ENCODE results near the gene AJAP1.

AJAP1 gene

DNA sequence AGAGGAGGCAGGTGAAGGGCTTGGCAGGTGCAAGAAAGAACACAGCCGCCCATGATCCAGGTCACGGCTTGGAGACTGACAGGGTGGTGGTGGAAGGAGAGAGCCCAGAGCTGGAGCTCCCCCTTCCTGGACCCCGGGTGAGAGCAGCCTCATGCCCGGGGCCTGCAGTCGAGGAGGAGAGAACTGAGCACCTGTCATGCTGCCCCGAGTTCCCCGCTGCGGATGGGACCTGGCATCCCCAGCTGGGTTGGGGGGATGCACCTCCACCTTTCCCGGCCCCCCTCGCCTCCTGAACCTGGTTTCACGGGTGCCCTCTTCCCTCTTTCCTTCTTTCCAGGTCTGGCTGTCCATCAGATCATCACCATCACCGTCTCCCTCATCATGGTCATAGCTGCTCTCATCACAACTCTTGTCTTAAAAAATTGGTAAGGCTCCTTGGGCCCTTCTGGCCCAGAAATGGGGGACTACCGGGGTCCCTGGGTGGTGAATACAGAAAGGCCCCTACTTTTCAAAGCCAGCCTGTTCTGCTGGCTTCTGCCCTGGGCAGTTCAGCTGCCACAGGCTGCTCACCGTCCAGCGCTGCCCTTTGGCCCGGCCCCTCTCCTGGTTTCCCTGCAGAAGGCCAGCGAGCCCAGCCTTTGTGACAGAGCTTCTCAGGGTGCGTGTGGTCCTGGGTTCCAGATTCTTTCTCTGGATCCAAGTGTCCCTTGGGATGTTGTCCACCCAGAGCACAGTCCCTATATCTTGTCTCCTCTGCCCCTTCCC, 115.3 kb downstream of the AJAP1 start:
- no peak for DNase-seq (ENCODE audit: low spot score)

DNA sequence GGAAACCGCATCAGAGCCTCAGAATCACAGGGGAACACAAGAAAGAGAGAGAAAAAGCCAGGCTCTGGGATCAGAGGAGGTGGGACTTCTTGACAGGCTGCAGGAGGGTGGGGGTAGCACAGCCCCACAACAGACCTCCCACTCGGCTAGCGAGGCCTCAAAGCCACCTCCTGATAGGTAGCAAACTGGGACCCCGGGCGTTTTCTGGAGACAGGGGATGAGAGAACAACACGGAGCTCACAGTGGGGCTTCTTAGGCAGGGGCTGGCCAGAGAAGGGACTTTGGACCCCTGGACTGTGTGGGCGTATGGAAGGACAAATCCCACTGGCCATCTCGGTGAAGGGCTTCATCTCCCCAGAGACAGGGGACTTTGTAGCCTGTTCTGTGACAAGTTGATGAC, 116.3 kb downstream of the AJAP1 start:
- no peak for DNase-seq (ENCODE audit: low spot score)

DNA sequence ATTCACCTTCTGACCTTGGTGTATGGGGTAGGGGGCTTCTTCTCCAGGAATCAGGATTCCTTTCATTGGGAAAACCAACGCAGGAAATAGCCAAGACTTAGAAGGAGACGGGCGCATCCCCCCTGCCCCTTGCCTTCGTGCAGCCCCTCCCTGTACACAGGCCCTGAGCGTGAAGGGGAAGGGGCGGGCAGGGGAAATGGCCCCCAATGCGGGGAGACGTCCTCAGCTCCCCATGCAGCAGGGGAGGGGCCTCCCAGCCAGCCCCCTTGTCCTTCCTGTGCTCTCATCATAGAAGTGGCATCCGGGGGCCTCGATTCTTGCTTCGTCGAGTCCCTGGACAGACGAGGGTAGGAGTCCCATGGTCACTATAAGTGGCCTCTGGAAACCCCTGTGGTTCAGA, 116.9 kb downstream of the AJAP1 start:
- no peak for DNase-seq (ENCODE audit: low spot score)

DNA sequence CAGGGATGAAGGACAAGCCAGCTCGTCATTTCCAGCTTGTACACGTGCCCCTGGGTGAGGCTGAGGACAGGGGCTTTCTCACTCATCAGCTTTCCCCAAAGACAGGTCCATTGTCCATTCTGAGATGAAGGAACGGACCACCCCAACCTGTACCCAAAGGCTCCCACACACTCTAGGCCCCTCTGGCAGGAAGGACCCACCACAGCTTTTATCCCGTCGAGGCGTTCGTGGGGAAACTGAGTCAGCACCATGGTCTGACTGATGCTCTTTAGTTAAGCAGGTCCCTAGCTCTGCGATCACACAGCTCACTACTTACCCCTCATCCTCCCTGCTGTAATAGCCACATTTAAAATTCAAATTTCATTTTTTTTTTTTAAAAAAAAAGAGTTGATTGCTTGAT, 117.3 kb downstream of the AJAP1 start:
- no peak for DNase-seq (ENCODE audit: low spot score)

DNA sequence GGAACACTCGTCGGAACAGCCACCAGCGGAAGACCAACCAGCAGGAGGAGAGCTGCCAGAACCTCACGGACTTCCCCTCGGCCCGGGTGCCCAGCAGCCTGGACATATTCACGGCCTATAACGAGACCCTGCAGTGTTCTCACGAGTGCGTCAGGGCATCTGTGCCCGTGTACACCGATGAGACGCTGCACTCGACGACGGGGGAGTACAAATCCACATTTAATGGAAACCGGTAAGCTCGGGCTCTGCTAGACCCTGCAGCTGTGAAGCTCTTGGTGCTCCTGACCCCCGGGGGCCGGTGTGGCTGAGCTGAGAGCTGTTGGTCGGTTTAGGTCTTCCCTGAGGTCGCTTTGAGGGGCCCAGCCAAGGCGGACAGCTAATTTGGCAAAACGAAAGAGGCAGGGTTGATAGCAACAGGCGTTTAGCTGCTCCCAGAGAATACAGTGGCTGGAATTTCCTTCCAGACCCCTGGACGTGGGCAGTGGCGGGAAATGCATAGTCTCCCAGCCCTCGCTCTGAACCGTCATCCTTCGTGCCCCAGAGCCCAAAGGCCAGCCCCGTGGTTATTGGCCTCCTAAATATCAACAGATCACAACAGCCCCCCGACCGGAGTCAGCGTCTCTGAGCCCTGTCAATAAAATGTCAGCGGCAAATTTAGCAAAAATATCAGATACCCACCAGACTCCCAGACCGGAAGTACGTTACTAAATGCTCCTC, 118.0 kb downstream of the AJAP1 start:
- no peak for DNase-seq (ENCODE audit: low spot score)

DNA sequence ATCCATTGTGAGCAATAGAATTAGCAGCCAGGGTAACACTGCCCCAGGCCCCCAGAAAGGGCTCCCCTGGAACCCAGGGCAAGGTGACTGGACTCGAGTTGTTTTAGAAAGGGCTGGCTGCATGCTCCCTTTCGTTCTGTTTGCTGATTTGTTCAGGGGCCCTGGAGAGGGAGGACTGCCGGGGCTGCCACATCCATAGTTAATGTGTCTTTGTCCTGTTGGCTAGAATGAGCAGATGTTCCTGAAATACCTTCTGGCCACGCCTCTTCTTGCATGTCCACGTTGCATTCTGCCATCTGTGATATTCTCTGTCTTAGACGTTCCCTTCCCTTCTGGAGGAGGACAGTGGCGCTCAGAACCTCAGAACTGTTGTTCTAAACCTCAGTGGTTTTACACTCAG, 118.8 kb downstream of the AJAP1 start:
- no peak for DNase-seq (ENCODE audit: low spot score)

DNA sequence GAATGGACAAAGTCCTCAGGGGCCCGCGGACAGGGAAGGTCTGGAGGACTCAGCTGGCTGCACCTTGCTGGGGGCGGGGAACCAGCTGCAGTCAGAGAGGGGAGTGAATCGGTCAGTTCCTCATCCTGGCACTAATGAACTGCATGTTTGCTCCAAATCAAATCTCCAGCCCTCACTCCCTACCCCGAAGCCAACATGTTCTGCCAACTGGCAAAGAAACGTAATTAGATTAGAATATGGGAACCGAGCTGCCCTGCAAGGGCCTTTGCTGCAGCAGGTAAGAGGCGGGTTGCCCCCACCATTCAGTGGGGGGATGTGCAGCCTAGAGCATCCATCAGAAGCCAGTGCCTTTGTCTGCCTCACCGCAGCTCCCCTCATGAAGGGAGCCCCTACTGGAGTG, 121.1 kb downstream of the AJAP1 start:
- no peak for DNase-seq (ENCODE audit: low spot score)

DNA sequence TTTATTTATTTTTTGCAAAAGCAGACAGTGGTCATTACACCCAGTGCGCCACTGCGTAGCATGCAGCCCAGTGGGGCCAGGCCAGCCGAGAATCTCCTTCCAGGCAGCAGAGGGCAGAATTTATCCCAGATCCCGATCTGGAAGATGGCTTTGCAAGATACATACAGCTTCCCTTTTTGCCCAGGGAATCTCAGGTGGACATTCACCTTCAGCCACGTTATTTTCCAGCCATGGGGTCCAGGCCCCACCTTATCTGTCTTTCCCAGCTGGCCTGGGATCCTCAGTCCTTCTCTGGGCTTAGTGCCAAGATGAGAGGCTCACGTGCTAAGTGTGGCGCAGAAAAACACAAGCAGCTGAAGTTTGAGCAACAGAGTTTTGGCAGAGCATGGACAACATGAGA, 123.6 kb downstream of the AJAP1 start:
- DNase-seq (ENCODE audit: low spot score): peak; percentile 2

DNA sequence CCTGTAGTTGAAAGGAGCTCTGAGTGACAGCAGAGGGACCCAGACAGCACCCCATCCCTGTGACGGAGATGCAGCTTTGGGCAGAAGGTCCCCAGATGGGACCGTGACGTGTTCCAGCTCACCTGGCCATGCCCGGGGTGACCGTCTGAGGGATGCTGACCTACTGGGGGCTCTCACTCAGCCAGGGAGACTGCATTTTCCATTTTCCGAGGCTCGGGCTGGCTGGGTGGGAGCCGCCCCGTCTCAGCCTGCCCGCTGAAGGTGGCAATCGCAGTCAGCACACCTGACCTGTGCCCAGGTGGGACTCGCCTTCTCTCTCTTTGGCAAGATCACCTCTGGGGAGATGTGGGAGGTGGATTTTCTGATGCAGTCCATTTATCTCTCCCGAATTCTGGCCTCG, 127.2 kb downstream of the AJAP1 start:
- DNase-seq (ENCODE audit: low spot score): no peak

DNA sequence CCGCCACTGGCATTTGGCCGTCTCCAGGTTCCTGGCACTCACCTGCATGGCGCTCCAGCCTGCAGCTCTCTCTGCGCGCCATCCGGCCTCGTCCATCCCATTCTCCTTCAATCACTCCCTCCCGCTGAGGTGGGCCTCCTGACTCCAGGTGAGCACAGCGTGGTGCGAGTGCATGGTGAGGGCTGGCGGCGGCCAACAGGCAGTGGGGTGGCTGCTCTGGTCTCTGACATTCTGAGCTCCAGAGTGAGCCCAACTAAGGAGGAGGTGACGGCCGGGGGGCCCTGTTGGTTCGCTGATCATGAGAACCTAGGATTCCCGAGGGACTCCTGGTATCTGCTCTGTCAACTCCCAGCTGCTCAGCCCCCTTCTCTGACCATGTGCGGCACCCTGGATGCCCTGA, 130.4 kb downstream of the AJAP1 start:
- DNase-seq (ENCODE audit: low spot score): no peak

DNA sequence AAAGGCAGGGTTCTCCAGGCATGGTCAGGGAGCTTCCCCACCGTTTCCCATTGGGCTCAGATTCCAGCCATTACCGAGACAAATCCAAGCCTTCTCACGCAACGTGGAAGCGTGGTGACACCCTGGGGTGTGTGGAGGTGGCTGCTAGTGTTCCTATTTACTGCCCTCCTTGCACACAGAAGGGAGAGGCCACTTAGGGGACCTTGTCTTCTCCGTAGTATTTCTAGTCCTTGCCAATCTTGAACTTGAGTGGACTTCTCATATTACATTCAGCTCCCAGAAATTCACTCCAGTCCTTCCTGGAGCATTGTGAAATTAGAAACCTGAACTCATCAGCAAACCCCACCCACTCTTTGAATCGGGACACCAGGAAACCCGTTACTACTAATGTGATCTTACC, 131.6 kb downstream of the AJAP1 start:
- no peak for DNase-seq (ENCODE audit: low spot score)

DNA sequence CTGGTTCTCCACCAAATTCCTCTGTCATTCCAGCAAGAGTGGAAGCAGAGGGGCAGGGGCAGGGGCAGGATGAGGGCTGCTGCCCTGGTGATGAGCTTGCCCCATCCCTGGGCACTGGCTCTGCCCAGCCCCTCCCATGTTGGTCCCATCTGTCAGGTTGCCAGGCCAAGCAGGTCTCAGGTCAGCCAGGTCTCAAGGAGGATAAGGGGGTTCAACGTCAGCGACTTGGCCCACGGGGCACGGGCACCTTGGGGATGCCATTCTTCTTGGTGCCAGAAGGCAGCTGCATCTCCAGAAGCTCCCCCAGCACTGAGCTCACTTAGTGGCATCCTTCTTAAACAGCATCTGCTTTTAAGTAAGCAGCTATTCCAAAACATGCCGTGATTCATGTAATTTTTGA, 133.1 kb downstream of the AJAP1 start:
- no peak for DNase-seq (ENCODE audit: low spot score)

DNA sequence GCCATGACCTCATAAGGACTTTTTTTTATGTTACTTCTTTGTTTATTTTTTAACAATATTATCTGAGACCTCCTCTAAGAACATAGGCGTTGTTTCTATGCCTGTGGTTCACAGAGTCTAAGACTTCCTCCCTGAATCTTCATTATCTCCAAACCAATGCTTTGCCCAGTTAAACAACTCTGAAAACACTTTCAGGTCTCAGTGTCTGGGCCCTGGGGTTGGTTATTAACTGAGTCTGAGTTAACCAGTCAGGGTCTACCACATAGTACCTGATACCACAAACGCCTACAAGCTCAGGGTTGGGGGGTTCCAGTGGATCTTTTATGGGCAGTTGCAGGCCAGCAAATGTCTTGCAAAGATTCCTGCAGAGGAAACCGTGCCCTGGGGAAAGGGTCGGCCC, 138.2 kb downstream of the AJAP1 start:
- no peak for DNase-seq (ENCODE audit: low spot score)

DNA sequence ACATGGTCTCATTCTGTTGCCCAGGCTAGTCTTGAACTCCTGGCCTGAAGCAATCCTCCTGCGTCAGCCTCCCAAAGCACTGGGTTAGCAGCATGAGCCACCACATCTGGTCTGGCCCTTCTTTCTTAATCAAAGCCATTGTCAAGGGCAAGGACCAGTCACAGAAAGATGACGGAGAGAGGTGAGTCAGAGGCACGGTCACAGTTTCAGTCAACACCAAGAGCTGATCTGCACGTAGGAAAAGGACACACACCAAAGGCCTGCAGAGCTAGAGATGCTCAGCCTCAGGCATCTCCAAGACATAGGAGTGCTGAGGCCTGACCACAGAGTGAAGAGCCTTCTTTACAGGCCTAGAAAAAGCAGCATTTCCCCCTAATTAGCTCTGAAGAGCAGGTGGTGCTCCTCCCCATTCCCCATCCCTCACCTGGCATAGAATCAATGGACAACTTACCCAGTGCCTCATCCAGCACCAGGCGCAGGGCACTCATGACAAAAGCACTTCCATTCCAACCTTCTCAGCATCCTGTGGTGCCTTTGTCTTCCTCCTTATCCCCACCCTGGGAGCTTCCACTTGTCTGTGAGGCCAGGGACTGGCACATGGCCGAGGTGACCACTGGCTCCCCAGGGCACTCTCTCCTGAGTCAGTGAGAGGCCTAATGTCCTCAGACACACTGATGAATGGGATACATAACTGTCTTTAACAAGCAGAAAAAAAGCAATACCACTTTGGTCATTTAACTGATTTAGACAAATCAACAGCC, 139.8 kb downstream of the AJAP1 start:
- DNase-seq (ENCODE audit: low spot score): no peak

DNA sequence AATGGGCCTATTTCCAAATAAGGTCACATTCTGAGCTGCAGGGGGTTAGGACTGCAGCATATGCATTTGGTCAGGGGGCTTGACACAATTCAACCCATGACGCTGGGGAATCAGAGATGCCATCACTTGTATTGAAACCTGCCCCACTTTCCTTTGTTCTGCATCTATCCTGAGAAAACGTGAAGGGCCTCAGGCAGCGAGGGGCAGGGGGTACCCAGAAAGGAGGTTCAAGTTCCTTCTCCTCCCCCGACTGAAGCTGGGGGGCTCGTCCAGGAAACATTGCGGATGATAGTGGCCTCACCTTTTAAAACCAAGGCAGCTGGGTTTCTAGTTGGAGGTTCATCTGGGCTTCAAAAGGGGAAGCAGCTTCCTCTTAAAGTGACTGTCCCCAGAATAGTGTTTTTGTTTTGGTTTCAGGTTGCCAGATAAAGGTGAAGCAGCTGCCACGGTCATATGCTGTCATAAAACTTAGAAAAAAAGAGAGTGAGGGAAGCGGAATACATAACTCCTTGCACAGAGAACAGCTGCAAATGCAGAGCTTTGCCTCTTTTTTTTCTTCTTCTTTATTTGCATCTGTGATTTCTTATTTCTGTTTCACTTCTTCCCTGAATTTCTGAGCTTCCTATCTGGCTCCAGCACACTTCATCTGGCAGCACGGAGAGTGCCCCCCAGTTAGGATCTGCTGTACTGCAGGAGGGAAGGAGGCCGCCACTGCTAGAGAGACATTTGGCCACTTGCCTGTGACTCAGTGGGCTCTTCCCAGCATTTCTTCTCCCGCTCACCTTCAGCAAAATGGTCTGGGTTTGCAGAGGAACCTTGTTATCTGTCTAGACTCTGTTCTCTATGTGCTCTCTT, 142.0 kb downstream of the AJAP1 start:
- DNase-seq (ENCODE audit: low spot score): no peak

DNA sequence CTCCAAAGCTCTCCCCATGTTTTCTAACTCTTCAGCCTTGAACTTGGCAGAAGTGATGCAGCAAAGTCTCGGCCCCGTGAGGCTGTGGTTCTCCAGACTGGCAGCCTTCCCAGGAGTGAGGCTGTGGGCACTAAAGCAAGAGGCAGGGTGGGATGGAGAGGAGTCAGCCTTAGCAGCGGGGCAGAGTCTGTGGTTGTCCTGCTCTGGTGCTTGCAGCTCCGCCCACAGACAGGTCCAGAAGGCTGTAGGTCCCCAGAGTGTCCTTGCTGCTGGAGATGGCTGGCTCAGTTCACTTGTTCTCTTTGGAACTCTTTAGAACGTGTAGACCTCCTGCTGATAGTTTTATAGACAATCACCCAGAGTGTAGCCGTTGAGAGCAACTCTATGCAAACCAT, 142.6 kb downstream of the AJAP1 start:
- DNase-seq (ENCODE audit: low spot score): no peak

DNA sequence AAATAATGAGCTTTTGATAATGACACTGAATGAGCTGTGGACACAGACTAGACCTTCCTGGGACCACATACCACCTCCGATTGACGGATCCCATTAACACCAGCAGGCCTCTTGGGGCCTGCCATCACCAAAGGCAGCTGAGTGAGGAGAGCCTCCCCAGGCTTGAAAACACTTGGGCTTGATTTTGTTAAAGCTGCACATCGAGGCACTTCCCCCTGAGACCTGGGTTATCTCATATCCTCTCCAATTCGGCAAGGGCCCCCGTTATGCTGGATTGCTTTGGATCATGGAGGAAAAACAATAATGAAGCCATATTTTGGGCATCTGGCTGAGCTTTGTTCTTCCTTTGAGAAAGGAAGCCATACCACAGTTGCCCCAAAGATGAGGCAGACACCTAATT, 143.0 kb downstream of the AJAP1 start:
- DNase-seq (ENCODE audit: low spot score): no peak

DNA sequence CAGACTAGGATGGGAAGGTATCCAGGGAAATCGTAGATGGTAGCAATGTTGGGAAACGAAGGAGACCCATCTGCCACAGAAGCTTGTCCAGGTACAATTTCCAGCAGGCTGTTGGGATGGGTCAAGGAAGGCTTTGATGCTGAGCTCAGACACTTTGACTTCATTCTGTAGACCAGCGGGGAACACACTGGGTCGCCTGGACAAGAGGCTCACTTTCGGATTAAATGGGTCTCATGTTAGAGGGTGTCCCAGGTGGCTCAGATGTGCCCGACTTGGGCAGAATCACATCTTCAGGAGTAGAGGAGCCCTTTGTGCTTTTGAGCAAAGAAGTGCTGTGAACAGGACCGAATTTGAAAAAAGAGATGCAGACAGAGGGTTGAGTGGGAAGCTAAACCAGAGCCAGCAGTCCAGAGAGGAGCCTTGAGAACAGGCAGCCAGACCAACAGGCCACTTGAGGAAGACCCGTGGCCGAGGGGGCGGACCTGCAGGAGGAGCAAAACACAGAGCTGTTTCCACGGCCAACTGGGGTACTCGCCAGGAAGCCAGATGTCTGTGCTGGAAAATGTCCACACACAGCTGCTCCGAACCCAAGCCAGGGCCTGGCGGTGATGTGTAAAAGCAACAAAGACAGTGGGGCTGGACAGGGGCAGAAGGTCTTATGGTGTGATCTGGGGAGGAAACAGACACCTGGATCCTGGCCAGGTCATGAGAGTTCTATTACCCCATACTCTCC, 146.9 kb downstream of the AJAP1 start:
- DNase-seq (ENCODE audit: low spot score): no peak

DNA sequence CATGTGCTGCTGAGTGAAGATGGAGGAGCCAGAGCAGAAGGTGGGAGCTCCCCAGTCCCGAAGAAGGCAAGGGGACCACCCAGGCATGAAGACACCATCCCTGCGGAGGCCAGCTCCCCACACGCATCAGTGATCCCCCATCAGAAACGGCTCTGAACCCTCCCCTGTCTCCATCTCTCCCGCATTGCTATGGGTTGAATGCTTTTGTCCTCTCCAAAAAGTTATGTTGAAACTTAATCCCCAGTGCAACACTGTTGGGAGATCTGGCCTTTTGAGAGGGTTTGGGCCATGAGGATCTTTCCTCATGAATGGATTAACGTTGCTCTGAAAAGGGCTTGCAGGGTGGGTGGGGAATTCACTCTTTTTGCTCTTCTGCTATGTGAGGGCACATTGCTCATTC, 147.6 kb downstream of the AJAP1 start:
- DNase-seq (ENCODE audit: low spot score): no peak

DNA sequence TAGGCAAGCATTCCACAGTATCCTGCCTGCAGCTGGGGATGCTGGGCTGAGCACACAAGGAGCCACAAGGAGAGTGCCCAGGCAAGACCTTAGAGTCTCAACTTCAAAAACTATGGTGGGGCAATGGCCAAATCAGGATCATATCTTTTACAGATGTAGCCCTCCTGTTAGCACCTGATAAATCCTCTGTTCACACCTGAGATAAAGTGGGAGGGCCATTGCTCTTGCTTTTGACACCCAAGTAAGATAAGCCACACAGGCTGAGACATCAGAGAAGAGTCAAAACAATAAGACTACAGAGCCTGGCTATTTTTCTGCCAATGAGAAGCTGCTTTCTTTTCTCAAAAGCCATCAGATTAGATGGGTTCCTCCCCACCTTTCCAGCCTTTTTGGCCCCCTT, 148.9 kb downstream of the AJAP1 start:
- DNase-seq (ENCODE audit: low spot score): no peak

DNA sequence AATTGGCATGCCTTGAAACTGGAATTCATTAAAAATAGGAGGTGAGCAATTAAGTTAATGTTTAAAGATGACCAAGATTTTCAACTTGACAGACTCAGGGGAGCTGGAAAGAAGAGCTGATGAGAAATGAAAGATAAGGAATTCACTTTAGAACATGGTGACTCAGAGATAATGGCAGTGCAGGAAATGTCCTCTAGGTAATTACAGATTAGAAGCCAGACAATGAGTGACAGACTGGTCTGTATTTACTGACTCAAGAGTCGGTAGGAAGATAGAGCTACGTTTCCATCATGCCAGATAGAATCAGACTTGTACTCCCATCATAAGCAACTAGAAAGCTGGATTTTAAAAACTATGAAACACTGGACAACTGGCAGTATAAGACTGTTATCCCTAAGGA, 151.6 kb downstream of the AJAP1 start:
- no peak for DNase-seq (ENCODE audit: low spot score)

DNA sequence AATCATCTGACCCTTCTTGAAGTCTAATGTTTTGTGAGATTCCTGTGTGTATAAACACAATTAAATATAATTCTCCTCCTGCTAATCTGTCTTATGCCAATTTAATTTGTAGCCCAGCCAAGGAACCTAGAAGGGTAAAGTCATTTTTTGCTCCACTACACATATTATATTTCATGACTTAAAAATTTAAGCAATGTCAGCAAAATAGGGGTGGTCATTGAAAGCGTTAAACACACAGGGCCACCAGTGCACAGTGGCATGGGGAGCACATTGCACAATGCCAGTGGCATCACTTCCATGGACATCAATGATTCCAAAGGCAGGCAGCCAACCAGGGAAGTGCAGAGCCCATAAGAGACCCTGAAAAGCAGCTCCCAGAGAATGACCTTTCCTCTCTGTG, 166.1 kb downstream of the AJAP1 start:
- DNase-seq (ENCODE audit: low spot score): no peak
